ENCODE measurements around the gene DLGAP1.
A peak's percentile ranks its signal among the peaks of the same experiment; 100 is the strongest.

Gene DLGAP1

GRCh38 chr18:3451989-3452749 is 1002.9 kb downstream of the DLGAP1 start:
- in situ Hi-C loops (cut with MboI; ENCODE audit: low sequenced_read_pairs, unreplicated experiment), result loop anchor here (10.0 kb wide), 1 partner anchor 143 kb away; no protein-coding TSS in a partner anchor
- no peak for TF ChIP-seq CTCF (IDR thresholded peaks at IDR 0.05; ENCODE audit: borderline replicate concordance, control extremely low read depth, extremely low read depth, insufficient read depth, missing control alignments)
- no peak for DNase-seq (ENCODE audit: low spot score)

- peak; percentile 62 for DNase-seq (ENCODE audit: low spot score)
- in situ Hi-C loops (cut with MboI; ENCODE audit: low sequenced_read_pairs, unreplicated experiment), result loop anchor here (10.0 kb wide), 1 partner anchor 143 kb away; no protein-coding TSS in a partner anchor
- TF ChIP-seq CTCF (IDR thresholded peaks at IDR 0.05; ENCODE audit: borderline replicate concordance, control extremely low read depth, extremely low read depth, insufficient read depth, missing control alignments), result no peak
These were observed 1003.7 kb downstream of the DLGAP1 start for GRCh38 chr18:3451183-3451988.

DNA sequence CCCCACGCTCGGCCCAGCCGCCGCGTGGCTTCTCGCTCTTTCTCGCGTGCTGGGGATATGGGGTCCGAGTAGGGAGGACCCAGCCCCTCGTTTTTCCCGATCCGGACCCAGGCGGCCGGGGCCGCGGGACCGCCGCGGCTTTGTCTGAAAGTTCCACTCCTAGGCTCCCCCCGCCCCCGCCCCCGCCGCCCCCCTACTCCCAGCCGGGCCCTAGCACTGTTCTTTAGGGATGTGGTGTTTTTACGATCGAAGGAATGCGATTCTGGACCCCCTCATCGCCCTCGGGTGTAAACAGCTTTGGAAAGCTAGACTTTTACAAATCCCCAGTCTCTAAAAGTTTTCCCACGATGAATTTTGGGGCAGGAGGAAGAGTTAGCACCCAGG is 1004.3 kb downstream of the DLGAP1 start:
- DNase-seq (ENCODE audit: low spot score), result no peak
- in situ Hi-C loops (cut with MboI; ENCODE audit: low sequenced_read_pairs, unreplicated experiment), result loop anchor here (10.0 kb wide), 1 partner anchor 144 kb away; no protein-coding TSS in a partner anchor
- TF ChIP-seq CTCF (IDR thresholded peaks at IDR 0.05; ENCODE audit: borderline replicate concordance, control extremely low read depth, extremely low read depth, insufficient read depth, missing control alignments), result no peak

- peak; percentile 38 for DNase-seq (ENCODE audit: low spot score)
- in situ Hi-C loops (cut with MboI; ENCODE audit: low sequenced_read_pairs, unreplicated experiment), result loop anchor here (10.0 kb wide), 1 partner anchor 145 kb away; no protein-coding TSS in a partner anchor
- TF ChIP-seq CTCF (IDR thresholded peaks at IDR 0.05; ENCODE audit: borderline replicate concordance, control extremely low read depth, extremely low read depth, insufficient read depth, missing control alignments), result no peak
These were observed 1004.9 kb downstream of the DLGAP1 start, which contains the start of gene TGIF1 for GRCh38 chr18:3450012-3450798. Gene TGIF1 (plus strand): TSS chr18:3450172. CDS start chr18:3450490, 318 bp downstream.

DNA sequence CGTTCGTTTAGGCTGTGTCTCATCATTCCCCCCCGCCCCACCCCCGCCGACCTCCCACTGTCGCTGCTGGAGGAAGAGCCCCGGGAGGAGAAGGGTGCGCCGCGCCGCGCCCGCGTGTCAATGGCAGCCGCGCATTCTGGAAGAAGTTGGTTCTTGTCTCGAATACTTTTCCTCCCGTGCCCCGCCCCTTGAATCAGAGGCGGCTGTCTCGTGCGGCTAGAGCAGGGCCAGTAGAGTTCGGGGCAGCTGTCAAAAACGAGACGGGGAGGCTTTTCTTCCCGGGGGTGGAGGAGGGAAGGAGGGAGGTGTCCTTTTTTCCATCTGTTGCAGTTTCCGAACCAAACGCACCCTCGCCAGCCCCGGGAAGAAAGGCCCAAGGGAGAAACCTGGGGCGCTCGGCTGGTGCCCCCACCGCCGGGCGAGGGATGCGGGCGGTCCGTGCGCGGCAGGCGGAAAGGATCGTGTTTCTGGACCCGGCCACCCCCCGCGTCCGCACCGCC is 1005.5 kb downstream of the DLGAP1 start:
- DNase-seq (ENCODE audit: low spot score), result no peak
- TF ChIP-seq CTCF (IDR thresholded peaks at IDR 0.05; ENCODE audit: borderline replicate concordance, control extremely low read depth, extremely low read depth, insufficient read depth, missing control alignments), result no peak
- in situ Hi-C loops (cut with MboI; ENCODE audit: low sequenced_read_pairs, unreplicated experiment), result loop anchor here (10.0 kb wide), 1 partner anchor 145 kb away; no protein-coding TSS in a partner anchor
